Measurements from ENCODE around the gene ST13. TPM values are rescaled to one million over a fixed set of nuclear protein-coding genes. Genes with fewer than 3 reads are reported as not detected.

The ST13 gene
- total and polyA plus RNA-seq, 9 of the 15 experiments (the other 6 are each of a cell fraction or from before 2014, with no cell fraction given): 53.6 to 311 (median 195) TPM

- TF ChIP-seq TSHZ1 (CRISPR knock-in tag; IDR thresholded peaks at IDR 0.05): no peak
- peak in 1 of 2 experiments; percentile 14; a peak in 1 of 4 replicates for TF ChIP-seq NRF1 (conservative IDR thresholded peaks at IDR 0.05 in 1 of 2, IDR thresholded peaks at IDR 0.05 in 1 of 2)
- 0 out of 2 replicates have a peak, but pooled peaks have one; percentile 18 for TF ChIP-seq POLR2H (tag; IDR thresholded peaks at IDR 0.05; ENCODE audit: low read depth)
- no peak for TF ChIP-seq SMARCB1 (IDR thresholded peaks at IDR 0.05; ENCODE audit: insufficient read length, low read depth)
Measured at GRCh38 chr22:40819599-40820140, 36.8 kb downstream of the ST13 start (continued).

DNA sequence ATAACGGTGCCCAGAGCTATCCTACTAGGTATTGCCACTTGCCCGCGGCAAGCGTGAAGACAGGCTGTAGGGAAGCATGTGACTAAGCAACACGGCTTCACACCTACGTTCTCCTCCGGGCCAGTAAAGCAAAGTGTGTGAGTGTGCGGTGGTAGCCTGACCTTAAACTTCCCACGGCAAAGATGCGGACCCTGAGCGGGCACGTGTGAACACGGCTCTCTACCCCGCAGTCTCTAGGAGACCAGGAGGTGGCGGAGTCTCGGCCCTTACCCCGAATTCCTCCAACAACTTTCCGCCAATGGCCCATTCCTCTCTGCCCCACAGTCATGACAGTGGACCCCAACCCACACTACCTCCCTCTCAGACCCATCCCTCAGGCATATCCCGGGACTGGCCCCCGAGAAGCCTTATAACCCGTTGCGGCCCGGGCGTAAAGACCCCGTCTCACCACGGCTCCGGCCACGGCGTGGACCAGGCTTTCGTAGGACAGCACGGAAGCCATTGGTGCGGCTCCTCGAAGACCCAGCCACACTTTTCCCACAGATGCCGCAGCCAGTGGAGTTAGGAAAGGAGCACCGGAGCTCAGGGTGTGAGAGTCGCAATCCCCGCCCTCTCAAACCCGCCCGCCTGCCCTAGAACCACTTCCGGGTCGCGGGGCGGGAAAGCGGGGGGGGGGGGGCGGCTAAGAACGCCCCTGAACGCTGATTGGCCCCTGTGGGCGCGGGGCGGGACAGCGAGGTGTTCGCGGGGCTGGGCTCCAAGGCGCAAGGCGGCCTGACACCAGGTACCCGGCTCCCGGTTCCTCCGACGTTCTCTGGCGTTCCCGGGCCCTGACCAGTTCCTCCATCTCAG is 37.5 kb downstream of the ST13 start, which contains the start of gene SLC25A17:
SLC25A17 (minus strand) TSS at position 600 of the 852 bp plus-strand sequence; CDS start at position 502, 98 bp downstream.
- Histone ChIP-seq H3K4me1 (replicated peaks in 1 of 2; ENCODE audit: control insufficient read depth in 2 of 2, insufficient read depth in 2 of 2, low read length in 2 of 2) (peaks cover 13 to 17% of the 10 kb centered on the region in 2 experiments; a peak in 4 of 5 replicates), H2AFZ (ENCODE audit: low read depth, low read length) (peak within 1 kb of the TSS; percentile 92), H3K9me1 (ENCODE audit: control insufficient read depth, insufficient read depth, low read length) (no peaks in the 10 kb centered on the region), H3K36me3 (ENCODE audit: control insufficient read depth, insufficient read depth, low read length) (peaks cover 15% of the 10 kb centered on the region), H3K9ac (ENCODE audit: insufficient read depth in 1 of 2, low read depth in 2 of 2, low read length in 2 of 2) (peak within 1 kb of the TSS; percentile 79 to 96), H3K9me3 (replicated peaks; ENCODE audit: control insufficient read depth, insufficient read depth, low read depth, low read length) (no peaks in the 10 kb centered on the region), H4K20me1 (replicated peaks; ENCODE audit: control insufficient read depth, insufficient read depth, low read length) (no peaks in the 10 kb centered on the region), H3K27me3 (ENCODE audit: control insufficient read depth in 2 of 2, insufficient read depth in 2 of 2, low read length in 2 of 2) (no peaks in the 10 kb centered on the region), H3K27ac (ENCODE audit: extremely low read depth, low read depth, low read length) (peak within 1 kb of the TSS; percentile 89), H3K79me2 (ENCODE audit: control insufficient read depth, insufficient read depth, low read length) (peaks cover 55% of the 10 kb centered on the region), H3K4me2 (ENCODE audit: insufficient read depth, low read length) (peak within 1 kb of the TSS; percentile 92), H3K4me3 (peak within 1 kb of the TSS; percentile 96)
- BruUV-seq (replicated peaks): no TSS peak
- 0% methylated on average over 28 of the region's 61 CpGs for WGBS (ENCODE audit: insufficient coverage, low coverage, missing lambda C conversion rate)
- intact Hi-C loops (cut with micrococcal nuclease) (loop anchor here (5.0 kb wide), 1 partner anchor 38 kb away; the partner anchor contains the start of genes ST13 and XPNPEP3), in situ Hi-C loops (cut with MboI) (no loop called here)
- ChIA-PET CTCF (ENCODE audit: low intra/inter-chr PET ratio) (no interaction called here), POLR2A (interaction anchor here (0.6 to 0.7 kb wide), 2 partner anchors 132 to 304 kb away, joined by 3 read pairs; no protein-coding TSS in a partner anchor)
- FAIRE-seq: no peak
- DNase-seq (ENCODE audit: extremely low read depth in 1 of 4, low spot score in 3 of 4): peak; percentile 89 to 95 (median 93)
- peak; percentile 87 for ATAC-seq
- TF ChIP-seq ID3 (CRISPR knock-in tag; IDR thresholded peaks at IDR 0.05) (no peak), ID3 (tag; IDR thresholded peaks at IDR 0.05) (peak; percentile 58; the same call in 1 of the 2 replicates), ZNF395 (CRISPR knock-in tag; IDR thresholded peaks at IDR 0.05) (peak; percentile 75), ZNF212 (CRISPR knock-in tag; IDR thresholded peaks at IDR 0.05) (no peak), ZSCAN29 (IDR thresholded peaks at IDR 0.05) (peak; percentile 54; the same call in 1 of the 2 replicates)
- TF ChIP-seq, protein P1, sequence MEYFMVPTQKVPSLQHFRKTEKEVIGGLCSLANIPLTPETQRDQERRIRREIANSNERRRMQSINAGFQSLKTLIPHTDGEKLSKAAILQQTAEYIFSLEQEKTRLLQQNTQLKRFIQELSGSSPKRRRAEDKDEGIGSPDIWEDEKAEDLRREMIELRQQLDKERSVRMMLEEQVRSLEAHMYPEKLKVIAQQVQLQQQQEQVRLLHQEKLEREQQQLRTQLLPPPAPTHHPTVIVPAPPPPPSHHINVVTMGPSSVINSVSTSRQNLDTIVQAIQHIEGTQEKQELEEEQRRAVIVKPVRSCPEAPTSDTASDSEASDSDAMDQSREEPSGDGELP (CRISPR knock-in tag; IDR thresholded peaks at IDR 0.05; ENCODE audit: borderline replicate concordance): 0 out of 2 replicates have a peak, but pooled peaks have one; percentile 12

Measured in K562 (cell line).